GM19467 (cell line): ENCODE measurements around the gene RNU1-2.
A peak's percentile ranks its signal among the peaks of the same experiment; 100 is the strongest.
"Not testable (repeated sequence)": the region's sequence is repeated elsewhere in the genome, so short reads cannot be mapped to it uniquely, and the experiment has no call there.

Source experiments
- ATAC-seq: cut with Tn5 transposase; IDR thresholded peaks from one replicate; pipeline ENCODE4 v1.9.1; 2021; ENCODE audit warnings: mild to moderate bottlenecking, moderate library complexity; ENCODE audit not compliant: unreplicated experiment

Gene RNU1-2

GRCh38 chr1:16895598-16896315 is at the start of gene RNU1-2:
Gene RNU1-2 (plus strand): TSS chr1:16895980.
- ATAC-seq: peak; percentile 98

GRCh38 chr1:16856201-16856600 is 39.6 kb upstream of the RNU1-2 start:
- not testable (repeated sequence) for ATAC-seq

GRCh38 chr1:16859167-16860041 is 36.4 kb upstream of the RNU1-2 start:
- ATAC-seq: not testable (repeated sequence)

- not testable (repeated sequence) for ATAC-seq
Observed at GRCh38 chr1:16860048-16860447, 35.7 kb upstream of the RNU1-2 start.

GRCh38 chr1:16861832-16862245 is 33.9 kb upstream of the RNU1-2 start:
- ATAC-seq: not testable (repeated sequence)

- ATAC-seq: not testable (repeated sequence)
Observed at GRCh38 chr1:16862415-16862814, 33.4 kb upstream of the RNU1-2 start.

GRCh38 chr1:16863024-16863423 is 32.8 kb upstream of the RNU1-2 start:
- ATAC-seq: not testable (repeated sequence)

GRCh38 chr1:16866926-16867707 is 28.7 kb upstream of the RNU1-2 start:
- not testable (repeated sequence) for ATAC-seq

GRCh38 chr1:16868787-16869186 is 27.0 kb upstream of the RNU1-2 start:
- ATAC-seq: not testable (repeated sequence)

GRCh38 chr1:16869996-16870395 is 25.8 kb upstream of the RNU1-2 start:
- not testable (repeated sequence) for ATAC-seq

- not testable (repeated sequence) for ATAC-seq
Observed at GRCh38 chr1:16871171-16871570, 24.6 kb upstream of the RNU1-2 start.

GRCh38 chr1:16872152-16873075 is 23.4 kb upstream of the RNU1-2 start:
- ATAC-seq: not testable (repeated sequence)

- not testable (repeated sequence) for ATAC-seq
Observed at GRCh38 chr1:16873076-16873879, 22.5 kb upstream of the RNU1-2 start.

- not testable (repeated sequence) for ATAC-seq
Observed at GRCh38 chr1:16874968-16875765, 20.6 kb upstream of the RNU1-2 start.

GRCh38 chr1:16881742-16882141 is 14.0 kb upstream of the RNU1-2 start:
- ATAC-seq: not testable (repeated sequence)

GRCh38 chr1:16882986-16883385 is 12.8 kb upstream of the RNU1-2 start:
- ATAC-seq: no peak

- ATAC-seq: not testable (repeated sequence)
Observed at GRCh38 chr1:16884487-16884886, 11.3 kb upstream of the RNU1-2 start.
